ENCODE results near the gene PRRT1B.
"Not testable (repeated sequence)": the region's sequence is repeated elsewhere in the genome, so short reads cannot be mapped to it uniquely, and the experiment has no call there.

PRRT1B gene

GRCh38 chr9:131545003-131545785 lies at the start of gene PRRT1B:
TSS of gene PRRT1B (plus strand) at chr9:131545523. CDS start at chr9:131545616, 93 bp downstream.
- DNase-seq (ENCODE audit: low read depth in 2 of 2), result no peak

DNA sequence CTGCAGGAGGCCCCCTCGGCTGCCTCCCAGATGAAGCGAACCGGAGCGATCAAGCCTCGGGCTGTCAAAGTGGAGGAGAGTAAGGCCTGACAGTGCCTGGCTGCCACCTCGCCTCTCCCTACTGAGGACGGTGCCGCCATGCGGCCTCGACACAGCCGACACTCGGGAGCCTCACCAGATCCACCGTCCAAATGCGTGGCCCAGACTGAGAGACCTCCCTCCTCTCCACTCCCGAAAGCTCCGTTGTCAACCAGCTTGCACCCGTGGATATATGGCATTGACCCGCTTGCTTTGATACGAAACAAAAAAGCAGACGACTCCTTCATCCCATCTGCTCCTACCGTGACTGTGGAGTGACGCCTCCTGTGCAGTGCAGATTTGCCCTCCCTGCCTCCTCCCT lies 49.5 kb upstream of the PRRT1B start:
- no peak for DNase-seq (ENCODE audit: low read depth in 2 of 2)

GRCh38 chr9:131496844-131497405 lies 48.4 kb upstream of the PRRT1B start:
- no peak for DNase-seq (ENCODE audit: low read depth in 2 of 2)

GRCh38 chr9:131499254-131499767 lies 46.0 kb upstream of the PRRT1B start:
- DNase-seq (ENCODE audit: low read depth in 2 of 2), result no peak

DNA sequence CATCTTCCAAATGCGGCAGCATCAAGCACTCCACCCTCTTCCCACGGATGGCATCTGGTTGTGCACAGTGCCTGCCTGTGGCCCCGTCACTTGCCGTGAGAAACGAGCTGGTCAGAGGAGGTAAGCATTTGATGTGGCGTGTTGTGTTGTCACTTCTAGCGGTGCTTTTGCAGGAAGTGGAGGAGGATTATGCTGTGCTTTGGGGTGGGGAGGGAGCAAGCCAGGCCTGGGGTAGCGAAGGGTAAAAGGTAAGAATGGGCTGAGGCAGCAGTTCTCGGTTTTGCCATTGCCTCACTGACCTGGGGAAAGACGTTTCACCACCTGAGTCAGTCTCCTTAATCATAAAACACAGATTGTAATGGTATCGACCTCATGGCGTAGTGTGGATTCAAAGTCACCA lies 44.9 kb upstream of the PRRT1B start:
- DNase-seq (ENCODE audit: low read depth in 2 of 2), result peak; percentile 14 to 18

DNA sequence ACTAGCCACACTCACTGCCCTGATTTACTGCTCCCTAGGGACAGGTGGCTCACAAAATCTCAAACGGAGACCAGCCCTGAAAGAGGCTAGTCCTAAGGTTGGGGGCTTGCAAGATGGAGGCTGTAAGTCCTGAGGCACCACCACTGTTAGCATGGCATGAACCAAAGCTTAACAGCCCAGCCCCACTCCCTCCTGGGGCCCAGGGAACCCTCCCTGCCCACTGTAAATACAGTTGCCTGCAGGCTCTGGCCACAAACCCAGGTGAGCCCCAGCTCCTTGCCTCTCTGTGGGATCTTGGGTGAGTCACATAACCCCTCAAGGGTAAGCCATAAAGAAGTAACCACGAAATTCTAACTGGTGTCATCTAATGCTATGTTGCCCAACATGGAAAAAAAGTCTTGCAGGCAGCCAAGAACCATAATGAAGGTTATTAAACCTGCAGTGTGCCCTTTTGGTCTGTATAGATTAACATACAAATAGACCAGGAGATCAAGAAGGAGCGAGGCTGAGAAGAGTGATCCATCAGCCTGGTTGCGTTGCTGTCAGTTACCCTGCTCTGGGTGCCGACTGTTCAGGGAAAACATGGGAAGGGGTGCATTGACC lies 44.3 kb upstream of the PRRT1B start:
- no peak for DNase-seq (ENCODE audit: low read depth in 2 of 2)

GRCh38 chr9:131502781-131503625 lies 42.3 kb upstream of the PRRT1B start, which contains the start of gene POMT1:
TSS of gene POMT1 (plus strand) at chr9:131502918. CDS start at chr9:131504219, 1,301 bp downstream.
- peak; percentile 71 to 75 for DNase-seq (ENCODE audit: low read depth in 2 of 2)

- DNase-seq (ENCODE audit: low read depth in 2 of 2), result no peak
Measured at GRCh38 chr9:131503626-131504465, 41.5 kb upstream of the PRRT1B start.

GRCh38 chr9:131505012-131505411 lies 40.3 kb upstream of the PRRT1B start:
- DNase-seq (ENCODE audit: low read depth in 2 of 2), result no peak

- no peak for DNase-seq (ENCODE audit: low read depth in 2 of 2)
Measured at GRCh38 chr9:131511416-131511815, 33.9 kb upstream of the PRRT1B start.

DNA sequence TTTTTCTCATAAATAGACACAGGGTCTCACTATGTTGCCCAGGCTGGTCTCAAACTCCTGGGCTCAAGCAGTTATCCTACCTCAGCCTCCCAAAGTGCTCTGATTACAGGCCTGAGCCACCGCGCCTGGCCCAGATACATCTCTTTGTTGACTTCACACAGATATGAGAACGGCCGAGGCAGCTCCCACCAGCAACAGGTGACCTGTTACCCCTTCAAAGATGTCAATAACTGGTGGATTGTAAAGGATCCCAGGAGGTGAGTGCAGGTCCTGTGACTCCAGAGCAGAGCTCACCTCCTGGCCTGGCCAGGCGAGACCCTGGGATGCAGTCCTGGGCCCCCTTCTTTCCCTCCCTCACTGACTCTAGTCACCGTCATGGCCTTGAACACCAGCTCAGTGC lies 33.4 kb upstream of the PRRT1B start:
- DNase-seq (ENCODE audit: low read depth in 2 of 2), result no peak

DNA sequence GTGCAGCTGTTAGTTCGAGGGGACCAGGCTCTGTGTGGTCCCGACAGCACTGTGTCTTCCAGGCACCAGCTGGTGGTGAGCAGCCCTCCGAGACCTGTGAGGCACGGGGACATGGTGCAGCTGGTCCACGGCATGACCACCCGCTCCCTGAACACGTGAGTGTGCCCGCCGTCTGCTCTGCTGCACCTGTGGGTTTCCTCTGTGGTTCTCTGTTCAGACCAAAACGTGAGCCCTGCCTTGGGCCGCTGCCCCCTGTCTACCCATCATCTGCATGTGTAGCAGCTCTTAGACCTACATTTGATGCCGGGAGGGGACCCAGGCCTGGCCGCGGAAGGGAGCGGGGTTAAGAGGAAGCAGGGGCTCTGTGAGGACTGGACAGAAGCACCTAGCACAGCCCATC lies 32.1 kb upstream of the PRRT1B start:
- no peak for DNase-seq (ENCODE audit: low read depth in 2 of 2)

- not testable (repeated sequence) for DNase-seq (ENCODE audit: low read depth in 2 of 2)
Measured at GRCh38 chr9:131515559-131516031, 29.7 kb upstream of the PRRT1B start.

DNA sequence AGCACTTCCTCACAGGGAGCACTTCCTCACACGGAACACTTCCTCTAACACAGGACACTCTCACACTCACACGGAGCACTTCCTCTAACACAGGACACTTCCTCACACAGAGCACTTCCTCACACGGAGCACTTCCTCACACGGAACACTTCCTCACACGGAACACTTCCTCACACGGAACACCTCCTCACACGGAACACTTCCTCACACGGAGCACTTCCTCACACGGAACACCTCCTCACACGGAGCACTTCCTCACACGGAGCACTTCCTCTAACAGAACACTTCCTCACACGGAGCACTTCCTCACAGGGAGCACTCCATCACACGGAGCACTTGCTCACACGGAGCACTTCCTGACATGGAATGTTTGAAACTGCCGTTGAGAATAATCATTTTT lies 29.2 kb upstream of the PRRT1B start:
- no peak for DNase-seq (ENCODE audit: low read depth in 2 of 2)

GRCh38 chr9:131516930-131517329 lies 28.4 kb upstream of the PRRT1B start:
- no peak for DNase-seq (ENCODE audit: low read depth in 2 of 2)

DNA sequence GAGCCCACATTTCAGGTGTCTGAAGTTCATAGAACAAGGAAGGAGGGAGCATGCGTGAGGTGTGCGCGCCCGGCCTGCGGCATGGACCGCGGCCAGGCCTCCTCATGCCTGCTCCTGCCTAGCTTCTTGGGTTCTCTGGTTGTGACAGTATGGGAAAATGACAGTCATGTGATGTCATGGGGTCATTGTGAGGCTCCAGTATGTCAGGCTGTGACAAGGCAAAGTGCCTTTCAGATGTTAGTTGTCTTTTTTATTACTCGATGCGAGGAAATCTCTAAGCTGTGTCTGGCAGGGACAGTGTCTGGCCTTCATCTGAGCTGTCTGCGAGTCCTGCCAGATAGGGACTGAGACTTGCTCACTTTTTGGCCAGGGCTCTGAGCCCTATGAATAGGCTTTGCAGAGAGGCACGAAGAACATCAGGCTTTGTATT lies 27.5 kb upstream of the PRRT1B start:
- no peak for DNase-seq (ENCODE audit: low read depth in 2 of 2)

GRCh38 chr9:131518553-131518952 lies 26.8 kb upstream of the PRRT1B start:
- DNase-seq (ENCODE audit: low read depth in 2 of 2), result no peak

GRCh38 chr9:131520503-131520902 lies 24.8 kb upstream of the PRRT1B start:
- DNase-seq (ENCODE audit: low read depth in 2 of 2), result no peak

GRCh38 chr9:131521203-131521602 lies 24.1 kb upstream of the PRRT1B start:
- DNase-seq (ENCODE audit: low read depth in 2 of 2), result no peak

DNA sequence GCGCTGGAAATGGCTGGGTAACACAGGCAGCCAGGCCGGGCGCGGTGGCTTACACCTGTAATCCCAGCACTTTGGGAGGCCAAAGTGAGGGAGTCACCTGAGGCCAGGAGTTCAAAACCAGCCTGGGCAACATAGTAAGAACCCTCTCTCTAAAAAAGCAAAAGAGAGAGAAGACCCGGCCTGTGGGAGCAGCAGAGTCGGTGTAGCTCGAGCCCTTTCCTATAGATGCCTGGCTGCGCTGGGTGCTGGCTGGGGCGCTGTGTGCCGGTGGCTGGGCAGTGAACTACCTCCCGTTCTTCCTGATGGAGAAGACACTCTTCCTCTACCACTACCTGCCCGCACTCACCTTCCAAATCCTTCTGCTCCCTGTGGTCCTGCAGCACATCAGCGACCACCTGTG lies 23.5 kb upstream of the PRRT1B start:
- no peak for DNase-seq (ENCODE audit: low read depth in 2 of 2)

Data from stimulated activated CD8-positive, alpha-beta memory T cell treated with anti-CD3 and anti-CD28 coated beads, Interleukin-7, amount 100 ng/mL, for 1 hour (primary cell).